ENCODE data around the gene TNFSF15. TPM values are rescaled to one million over a fixed set of nuclear protein-coding genes. Genes with fewer than 3 reads are reported as not detected.

Gene TNFSF15
- total and polyA plus RNA-seq, 9 donors = 0.02 to 0.53 (median 0.24) TPM

DNA sequence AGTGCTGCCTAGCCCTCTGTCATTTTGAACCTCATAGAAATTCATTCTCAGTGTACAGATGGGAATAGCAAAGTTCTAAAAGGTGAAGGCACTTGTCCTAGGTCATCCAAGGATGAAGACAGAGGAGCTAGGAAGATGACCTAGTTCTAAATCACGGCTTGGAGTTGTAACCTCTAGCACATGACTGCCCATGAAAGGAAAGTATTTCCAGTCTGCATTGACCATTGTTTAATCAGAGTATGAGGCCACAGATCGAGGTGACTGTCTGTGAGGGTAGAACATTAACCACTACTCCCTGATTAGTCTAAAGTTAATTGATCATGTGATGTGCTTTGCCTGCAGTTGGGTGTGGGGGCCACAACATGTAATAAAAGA lies 674 bp upstream of the TNFSF15 start:
- no peak for TF ChIP-seq EP300 (IDR thresholded peaks at IDR 0.05)
- TF ChIP-seq, protein P1, sequence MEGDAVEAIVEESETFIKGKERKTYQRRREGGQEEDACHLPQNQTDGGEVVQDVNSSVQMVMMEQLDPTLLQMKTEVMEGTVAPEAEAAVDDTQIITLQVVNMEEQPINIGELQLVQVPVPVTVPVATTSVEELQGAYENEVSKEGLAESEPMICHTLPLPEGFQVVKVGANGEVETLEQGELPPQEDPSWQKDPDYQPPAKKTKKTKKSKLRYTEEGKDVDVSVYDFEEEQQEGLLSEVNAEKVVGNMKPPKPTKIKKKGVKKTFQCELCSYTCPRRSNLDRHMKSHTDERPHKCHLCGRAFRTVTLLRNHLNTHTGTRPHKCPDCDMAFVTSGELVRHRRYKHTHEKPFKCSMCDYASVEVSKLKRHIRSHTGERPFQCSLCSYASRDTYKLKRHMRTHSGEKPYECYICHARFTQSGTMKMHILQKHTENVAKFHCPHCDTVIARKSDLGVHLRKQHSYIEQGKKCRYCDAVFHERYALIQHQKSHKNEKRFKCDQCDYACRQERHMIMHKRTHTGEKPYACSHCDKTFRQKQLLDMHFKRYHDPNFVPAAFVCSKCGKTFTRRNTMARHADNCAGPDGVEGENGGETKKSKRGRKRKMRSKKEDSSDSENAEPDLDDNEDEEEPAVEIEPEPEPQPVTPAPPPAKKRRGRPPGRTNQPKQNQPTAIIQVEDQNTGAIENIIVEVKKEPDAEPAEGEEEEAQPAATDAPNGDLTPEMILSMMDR (IDR thresholded peaks at IDR 0.05) = no peak
- TF ChIP-seq POLR2A (IDR thresholded peaks at IDR 0.05) = no peak
- Histone ChIP-seq H3K4me3 (no peak overlapping the region), H3K27me3 (no peaks in the 10 kb centered on the region), H3K36me3 (no peaks in the 10 kb centered on the region), H3K27ac (no peak overlapping the region), H3K4me1 (ENCODE audit: insufficient read depth) (peaks cover 3% of the 10 kb centered on the region), H3K9me3 (no peaks in the 10 kb centered on the region)
- no peak for DNase-seq
- intact Hi-C loops (cut with DNase I) = no loop called here
- 35 to 63% (median 37%) methylated on average over 2 of the region's 2 CpGs for WGBS, 3 donors

DNA sequence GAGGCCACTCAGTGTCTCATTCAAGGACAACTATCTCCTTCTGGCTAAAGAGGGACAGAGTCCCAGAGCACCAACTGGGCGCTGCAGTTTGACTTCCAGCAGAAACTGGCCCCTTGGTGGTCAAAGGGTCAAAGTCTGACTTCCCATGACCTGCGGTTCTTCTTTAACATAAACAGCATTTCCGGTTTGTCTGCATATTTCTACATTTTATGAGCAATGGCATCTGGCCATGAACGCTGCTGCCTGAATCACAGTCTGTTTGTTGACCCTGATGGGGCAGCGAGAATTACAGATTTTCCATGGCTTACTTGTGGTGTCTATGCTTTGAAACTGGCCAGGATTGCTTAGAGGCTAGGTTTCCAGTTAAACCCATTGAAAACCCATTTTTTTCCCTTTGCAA lies 1.3 kb downstream of the TNFSF15 start:
- peaks cover 3% of the 10 kb centered on the region for H3K4me1 ChIP-seq (ENCODE audit: insufficient read depth)
- H3K27ac ChIP-seq = no peak overlapping the region
- H3K9me3 ChIP-seq = no peaks in the 10 kb centered on the region
- H3K27me3 ChIP-seq = no peaks in the 10 kb centered on the region
- intact Hi-C loops (cut with DNase I) = no loop called here
- DNase-seq = no peak
- no peaks in the 10 kb centered on the region for H3K36me3 ChIP-seq
- TF ChIP-seq POLR2A (IDR thresholded peaks at IDR 0.05) (no peak), EP300 (IDR thresholded peaks at IDR 0.05) (no peak)
- TF ChIP-seq, protein P1 (IDR thresholded peaks at IDR 0.05) = no peak
- WGBS, 3 donors = 9 to 35% (median 14%) methylated on average over 5 of the region's 5 CpGs
- H3K4me3 ChIP-seq = no peak overlapping the region

DNA sequence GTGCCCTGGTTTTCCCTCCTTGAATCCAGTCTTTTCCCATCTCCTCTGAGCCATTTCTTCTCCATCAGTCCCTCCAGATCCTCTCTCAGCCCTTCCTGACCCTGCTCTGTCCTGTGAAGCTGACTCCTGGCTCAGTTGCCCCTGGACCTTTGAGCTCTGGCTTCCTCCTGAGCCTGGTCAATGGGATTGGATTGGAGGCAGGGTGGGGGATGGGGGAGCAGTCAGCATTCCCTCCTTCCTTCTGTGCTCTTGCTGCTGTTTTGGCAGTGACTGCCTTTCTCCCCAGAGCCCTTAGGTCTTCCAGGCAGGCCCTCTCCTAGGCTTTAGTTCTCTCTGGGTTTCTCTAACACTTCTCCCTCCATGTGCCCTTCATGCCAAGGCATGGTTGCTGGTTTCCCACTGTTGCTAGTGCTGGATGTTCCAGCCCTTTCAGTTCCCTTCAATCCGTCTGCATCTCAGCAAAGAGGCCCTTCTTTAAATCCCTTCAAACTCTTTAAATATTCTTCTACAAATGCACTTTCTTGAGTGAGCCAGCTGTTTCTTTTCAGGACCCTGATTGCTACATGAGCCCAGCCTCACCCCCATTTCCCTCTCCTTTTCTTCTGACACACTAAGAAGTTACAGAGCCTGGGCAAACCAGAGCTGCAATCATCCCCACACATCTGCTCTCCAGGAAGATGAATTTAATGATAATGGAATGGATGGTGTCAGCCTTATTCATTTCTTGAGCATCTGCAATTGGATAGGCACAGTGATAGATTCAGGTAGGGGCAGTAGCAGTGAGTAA lies 2.2 kb downstream of the TNFSF15 start:
- Histone ChIP-seq H3K36me3 (no peaks in the 10 kb centered on the region), H3K4me1 (ENCODE audit: insufficient read depth) (peaks cover 3% of the 10 kb centered on the region), H3K27me3 (no peaks in the 10 kb centered on the region), H3K4me3 (no peak overlapping the region), H3K9me3 (no peaks in the 10 kb centered on the region), H3K27ac (no peak overlapping the region)
- no peak for TF ChIP-seq EP300 (IDR thresholded peaks at IDR 0.05)
- TF ChIP-seq POLR2A (IDR thresholded peaks at IDR 0.05) = no peak
- TF ChIP-seq, protein P1 (IDR thresholded peaks at IDR 0.05) = no peak
- WGBS, 3 donors = 61 to 81% (median 67%) methylated on average over 1 of the region's 1 CpG
- intact Hi-C loops (cut with DNase I) = no loop called here
- DNase-seq = no peak

DNA sequence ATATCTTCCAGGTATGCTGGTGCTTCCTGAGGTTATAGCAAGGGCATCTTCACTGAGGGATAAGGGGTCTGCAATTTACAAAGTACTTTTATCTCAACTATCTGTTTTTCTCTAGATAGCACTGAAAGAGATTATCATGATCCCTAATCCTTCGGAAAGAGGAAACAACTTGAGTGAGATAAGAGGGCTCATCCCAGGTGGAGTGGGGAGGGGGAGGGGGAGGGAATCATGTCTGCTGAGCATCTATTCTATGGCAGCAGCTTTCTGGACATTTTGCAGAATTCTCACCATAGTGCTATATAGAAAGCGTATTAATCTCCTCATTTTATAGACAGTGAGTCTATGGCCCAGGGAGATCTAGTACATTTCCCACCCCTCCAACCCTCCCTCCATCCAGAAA lies 5.9 kb downstream of the TNFSF15 start:
- Histone ChIP-seq H3K9me3 (no peaks in the 10 kb centered on the region), H3K4me1 (ENCODE audit: insufficient read depth) (peaks cover 3% of the 10 kb centered on the region), H3K27me3 (no peaks in the 10 kb centered on the region), H3K36me3 (no peaks in the 10 kb centered on the region), H3K4me3 (no peak overlapping the region), H3K27ac (no peak overlapping the region)
- no peak for DNase-seq
- 74 to 78% (median 75%) methylated on average over 2 of the region's 2 CpGs for WGBS, 3 donors
- TF ChIP-seq EP300 (IDR thresholded peaks at IDR 0.05) (no peak), POLR2A (IDR thresholded peaks at IDR 0.05) (no peak)
- TF ChIP-seq, protein P1 (IDR thresholded peaks at IDR 0.05) = no peak
- intact Hi-C loops (cut with DNase I) = no loop called here

Measured in ovary (tissue), 9 donors.